Left ventricle myocardium inferior (tissue), 1 donor: ENCODE data around the gene MED12L. TPM values are rescaled to one million over a fixed set of nuclear protein-coding genes. Genes with fewer than 3 reads are reported as not detected.

Experiments used
- DNase-seq: peaks from one replicate; pipeline ENCODE4 v3.0.0-alpha.2; 2020
- H3K27ac ChIP-seq: fragments of 200-600 bp; replicated peaks from 2 replicates; pipeline ENCODE4 v1.8.0; 2021
- H3K27me3 ChIP-seq: fragments of 200-600 bp; 2 replicates; pipeline ENCODE4 v1.8.0; 2021; ENCODE audit warnings: low read depth
- H3K36me3 ChIP-seq: fragments of 200-600 bp; 2 replicates; pipeline ENCODE4 v1.8.0; 2021
- H3K4me1 ChIP-seq: fragments of 200-600 bp; 2 replicates; pipeline ENCODE4 v1.8.0; 2021
- H3K4me3 ChIP-seq: fragments of 200-600 bp; 2 replicates; pipeline ENCODE4 v1.8.0; 2021; ENCODE audit warnings: mild to moderate bottlenecking, moderate library complexity
- H3K9me3 ChIP-seq: fragments of 200-600 bp; replicated peaks from 2 replicates; pipeline ENCODE4 v1.8.0; 2021
- CTCF ChIP-seq: fragments of 200-600 bp; IDR thresholded peaks from 2 replicates; pipeline ENCODE4 v1.8.0; 2021; ENCODE audit warnings: antibody characterized with exemption, mild to moderate bottlenecking, borderline replicate concordance
- intact Hi-C: fragments of 100-400 bp; cut with micrococcal nuclease; formaldehyde crosslinking; loops from one replicate; pipeline ENCODE4 v1.11.0; 2022
- total RNA-seq: library from RNA; stranded (reverse); fragmentation: NEBNext Ultra II Directional; extraction: Animal tissue kit (Norgen Biotek cat#: 25700); gene quantifications from one replicate; pipeline ENCODE4 v1.2.1, GENCODE V29; 2021
- donor health status: DM: no; HTN: yes; CAD: no; lungs with severe emphysema.

Gene MED12L
- total RNA-seq, 1 donor from 2014 or later: 0.82 TPM

- no peak for TF ChIP-seq CTCF
- no peak for DNase-seq
- no peaks in the 10 kb centered on the region for H3K36me3 ChIP-seq
- no peaks in the 10 kb centered on the region for H3K9me3 ChIP-seq
- intact Hi-C loops: no loop called here
- no peaks in the 10 kb centered on the region for H3K4me1 ChIP-seq
- no peak overlapping the region for H3K4me3 ChIP-seq
- H3K27ac ChIP-seq: no peak overlapping the region
- H3K27me3 ChIP-seq: no peaks in the 10 kb centered on the region
Observed at GRCh38 chr3:151377768-151378385, 292.4 kb downstream of the MED12L start.

GRCh38 chr3:151379083-151379734 is 293.7 kb downstream of the MED12L start:
- peak; percentile 52 for TF ChIP-seq CTCF
- Histone ChIP-seq H3K27ac (no peak overlapping the region), H3K36me3 (no peaks in the 10 kb centered on the region), H3K27me3 (no peaks in the 10 kb centered on the region), H3K4me3 (no peak overlapping the region), H3K9me3 (no peaks in the 10 kb centered on the region), H3K4me1 (no peaks in the 10 kb centered on the region)
- no peak for DNase-seq
- intact Hi-C loops: no loop called here

GRCh38 chr3:151382671-151383070 is 297.2 kb downstream of the MED12L start:
- Histone ChIP-seq H3K27me3 (no peaks in the 10 kb centered on the region), H3K36me3 (no peaks in the 10 kb centered on the region), H3K4me3 (no peak overlapping the region), H3K9me3 (no peaks in the 10 kb centered on the region), H3K4me1 (no peaks in the 10 kb centered on the region), H3K27ac (no peak overlapping the region)
- no peak for DNase-seq
- no peak for TF ChIP-seq CTCF
- intact Hi-C loops: no loop called here

GRCh38 chr3:151383111-151383510 is 297.6 kb downstream of the MED12L start:
- peak overlapping the region; percentile 49 for H3K4me3 ChIP-seq
- intact Hi-C loops: no loop called here

GRCh38 chr3:151383956-151384355 is 298.5 kb downstream of the MED12L start:
- Histone ChIP-seq H3K4me3 (peak overlapping the region; percentile 49), H3K4me1 (no peaks in the 10 kb centered on the region), H3K27me3 (no peaks in the 10 kb centered on the region), H3K9me3 (no peaks in the 10 kb centered on the region), H3K27ac (peak overlapping the region; percentile 2), H3K36me3 (no peaks in the 10 kb centered on the region)
- no peak for TF ChIP-seq CTCF
- intact Hi-C loops: no loop called here
- DNase-seq: no peak

More at GRCh38 chr3:151383111-151383510, 297.6 kb downstream of the MED12L start:
- Histone ChIP-seq H3K4me1 (no peaks in the 10 kb centered on the region), H3K27ac (no peak overlapping the region), H3K36me3 (no peaks in the 10 kb centered on the region), H3K27me3 (no peaks in the 10 kb centered on the region), H3K9me3 (no peaks in the 10 kb centered on the region)
- no peak for DNase-seq
- no peak for TF ChIP-seq CTCF
